Choroid plexus epithelial cell (primary cell): ENCODE data around the gene SLC25A10.
A peak's percentile ranks its signal among the peaks of the same experiment; 100 is the strongest.

Experiments used
- DNase-seq: peaks from one replicate; pipeline ENCODE4 v3.0.0-alpha.2; 2010; ENCODE audit warnings: low read depth
- H3K4me3 ChIP-seq: 2 replicates; pipeline ENCODE4 v1.5.1; 2011; ENCODE audit warnings: low read depth, mild to moderate bottlenecking, control low read depth, low read length, moderate library complexity
- TF ChIP-seq, protein P1 (sequence below): conservative IDR thresholded peaks from 2 replicates; pipeline ENCODE4 v1.5.1; 2011; ENCODE audit warnings: low read depth, mild to moderate bottlenecking, control low read depth, inconsistent platforms, low read length, moderate library complexity

Gene SLC25A10

DNA sequence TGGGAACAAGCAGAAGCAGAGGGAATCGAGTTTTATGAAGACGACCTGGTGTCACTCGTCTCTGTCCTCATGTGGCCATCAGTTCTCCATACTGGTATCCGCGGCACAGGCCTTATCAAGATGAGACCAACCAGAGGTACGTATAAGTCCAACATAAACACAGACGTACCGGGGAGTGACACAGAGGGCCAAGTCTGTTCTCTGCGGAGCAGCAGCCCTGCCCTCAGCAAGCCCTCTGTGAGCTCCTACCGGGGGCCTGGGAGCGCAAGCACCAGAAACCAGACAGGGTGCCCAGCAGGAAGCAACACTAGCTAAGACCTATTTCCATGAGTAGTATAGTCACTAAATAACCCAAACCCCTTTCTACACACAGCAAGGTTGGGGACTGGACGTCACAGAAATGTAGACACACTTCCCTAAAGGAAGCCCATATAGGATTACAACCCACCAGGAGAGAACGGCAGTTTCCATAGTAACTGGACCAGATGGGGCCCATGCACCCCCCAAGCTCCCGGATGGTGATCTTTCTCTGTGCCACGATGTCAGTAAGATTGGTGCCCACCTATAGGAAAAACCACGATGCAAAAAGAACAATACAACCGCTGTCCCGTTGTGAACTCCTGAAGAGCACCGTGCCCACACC is 29.4 kb upstream of the SLC25A10 start:
- DNase-seq, result peak; percentile 41
- TF ChIP-seq, protein P1, sequence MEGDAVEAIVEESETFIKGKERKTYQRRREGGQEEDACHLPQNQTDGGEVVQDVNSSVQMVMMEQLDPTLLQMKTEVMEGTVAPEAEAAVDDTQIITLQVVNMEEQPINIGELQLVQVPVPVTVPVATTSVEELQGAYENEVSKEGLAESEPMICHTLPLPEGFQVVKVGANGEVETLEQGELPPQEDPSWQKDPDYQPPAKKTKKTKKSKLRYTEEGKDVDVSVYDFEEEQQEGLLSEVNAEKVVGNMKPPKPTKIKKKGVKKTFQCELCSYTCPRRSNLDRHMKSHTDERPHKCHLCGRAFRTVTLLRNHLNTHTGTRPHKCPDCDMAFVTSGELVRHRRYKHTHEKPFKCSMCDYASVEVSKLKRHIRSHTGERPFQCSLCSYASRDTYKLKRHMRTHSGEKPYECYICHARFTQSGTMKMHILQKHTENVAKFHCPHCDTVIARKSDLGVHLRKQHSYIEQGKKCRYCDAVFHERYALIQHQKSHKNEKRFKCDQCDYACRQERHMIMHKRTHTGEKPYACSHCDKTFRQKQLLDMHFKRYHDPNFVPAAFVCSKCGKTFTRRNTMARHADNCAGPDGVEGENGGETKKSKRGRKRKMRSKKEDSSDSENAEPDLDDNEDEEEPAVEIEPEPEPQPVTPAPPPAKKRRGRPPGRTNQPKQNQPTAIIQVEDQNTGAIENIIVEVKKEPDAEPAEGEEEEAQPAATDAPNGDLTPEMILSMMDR, result no peak
- peak overlapping the region; percentile 73 for H3K4me3 ChIP-seq

- TF ChIP-seq, protein P1, result no peak
- H3K4me3 ChIP-seq, result peak overlapping the region; percentile 73
- no peak for DNase-seq
These were observed 28.9 kb upstream of the SLC25A10 start for GRCh38 chr17:81683208-81683583.

GRCh38 chr17:81683584-81684441 is 28.3 kb upstream of the SLC25A10 start, which contains the start of the genes ARL16 and HGS:
Gene ARL16 (minus strand): TSS chr17:81683797. CDS start chr17:81683753, 44 bp downstream.
Gene HGS (plus strand): TSS chr17:81684011. CDS start chr17:81684067, 56 bp downstream.
- H3K4me3 ChIP-seq, result peak within 1 kb of the TSS; percentile 76
- TF ChIP-seq, protein P1, result no peak
- peak; percentile 99 for DNase-seq

- TF ChIP-seq, protein P1, result no peak
- DNase-seq, result no peak
- H3K4me3 ChIP-seq, result peak overlapping the region; percentile 76
These were observed 27.6 kb upstream of the SLC25A10 start for GRCh38 chr17:81684442-81684911.

DNA sequence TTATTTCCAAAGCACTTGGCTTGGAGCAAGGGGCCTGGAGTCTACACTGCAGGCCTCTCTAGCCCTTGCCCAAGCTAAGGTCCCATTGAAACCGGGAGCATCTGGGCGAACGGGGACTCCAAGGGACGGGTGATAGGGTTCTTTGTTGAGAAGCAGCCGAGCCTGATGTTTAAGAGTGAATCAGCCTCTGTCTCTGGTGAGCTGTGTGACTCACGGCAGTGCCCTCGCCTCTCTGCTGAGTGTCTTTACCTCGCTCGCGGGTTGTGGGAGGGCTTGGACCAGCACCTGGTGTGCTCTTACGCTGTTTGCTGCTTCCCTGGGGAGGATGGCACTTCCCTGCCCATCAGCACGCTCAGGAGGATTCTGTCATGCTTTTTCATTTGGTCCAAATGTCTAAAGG is 27.0 kb upstream of the SLC25A10 start:
- H3K4me3 ChIP-seq, result peak overlapping the region; percentile 76
- DNase-seq, result peak; percentile 61
- TF ChIP-seq, protein P1, result no peak

- DNase-seq, result no peak
- TF ChIP-seq, protein P1, result no peak
- no peak overlapping the region for H3K4me3 ChIP-seq
These were observed 25.5 kb upstream of the SLC25A10 start for GRCh38 chr17:81686614-81687013.
